G401 (cell line): ENCODE measurements around the gene PMEL. TPM values are rescaled to one million over a fixed set of nuclear protein-coding genes. Genes with fewer than 3 reads are reported as not detected.
"Not testable (repeated sequence)": the region's sequence is repeated elsewhere in the genome, so short reads cannot be mapped to it uniquely, and the experiment has no call there.

Experiments used
- DNase-seq: peaks from one replicate; pipeline ENCODE4 v3.0.0-alpha.2; 2015; ENCODE audit warnings: low spot score
- in situ Hi-C: cut with HindIII; loops from 2 replicates; pipeline ENCODE4 v1.10.0; 2016; ENCODE audit warnings: low sequenced_read_pairs, mixed read lengths
- total RNA-seq: library from RNA; depleted of rRNA; stranded (reverse); fragments of >200 nt; shearing (Covaris generic); gene quantifications from 2 replicates; pipeline ENCODE4 v1.2.3, GENCODE V29; 2014; rRNA removed

PMEL gene
- total RNA-seq, 1 experiment from 2014 or later: 27.9 TPM

GRCh38 chr12:55927588-55928502 is 38.0 kb downstream of the PMEL start, which contains the start of gene PYM1:
Gene PYM1 (minus strand): TSS chr12:55927894. CDS start chr12:55927761, 133 bp downstream.
- in situ Hi-C loops: no loop called here

GRCh38 chr12:55926738-55927587 is 38.9 kb downstream of the PMEL start:
- in situ Hi-C loops: no loop called here
- DNase-seq: peak; percentile 93

More at GRCh38 chr12:55927588-55928502, 38.0 kb downstream of the PMEL start, which contains the start of gene PYM1:
- peak; percentile 86 for DNase-seq

- in situ Hi-C loops: no loop called here
- peak; percentile 27 for DNase-seq
Observed at GRCh38 chr12:55925870-55926737, 39.7 kb downstream of the PMEL start.

- no peak for DNase-seq
- in situ Hi-C loops: no loop called here
Observed at GRCh38 chr12:55925371-55925770, 40.5 kb downstream of the PMEL start.

- DNase-seq, in situ Hi-C loops: not testable (repeated sequence)
Observed at GRCh38 chr12:55923648-55924047, 42.2 kb downstream of the PMEL start.

GRCh38 chr12:55922126-55922525 is 43.7 kb downstream of the PMEL start:
- no peak for DNase-seq
- in situ Hi-C loops: no loop called here

GRCh38 chr12:55919032-55919431 is 46.8 kb downstream of the PMEL start:
- in situ Hi-C loops, DNase-seq: not testable (repeated sequence)

- in situ Hi-C loops: no loop called here
- DNase-seq: no peak
Observed at GRCh38 chr12:55915482-55915859, 50.4 kb downstream of the PMEL start.

GRCh38 chr12:55912908-55913307 is 52.9 kb downstream of the PMEL start:
- DNase-seq: no peak
- in situ Hi-C loops: no loop called here

- in situ Hi-C loops: no loop called here
- DNase-seq: no peak
Observed at GRCh38 chr12:55909513-55909884, 56.3 kb downstream of the PMEL start.

GRCh38 chr12:55908726-55909512 is 56.9 kb downstream of the PMEL start:
- in situ Hi-C loops: no loop called here
- no peak for DNase-seq

- DNase-seq: no peak
- in situ Hi-C loops: no loop called here
Observed at GRCh38 chr12:55906056-55906455, 59.8 kb downstream of the PMEL start.

Other genes with a start within 250 kb of the PMEL start
- 60.2 and 73.7 TPM in 2 replicates for gene BLOC1S1, start 250.0 kb downstream of the PMEL start, total RNA-seq
- gene RDH5, start 245.6 kb downstream of the PMEL start, total RNA-seq: 2.5 and 4.3 TPM in 2 replicates
- gene CD63, start 237.0 kb downstream of the PMEL start, total RNA-seq: 897 and 1,131 TPM in 2 replicates
- 16.2 and 29.2 TPM in 2 replicates for gene GDF11, start 222.9 kb downstream of the PMEL start, total RNA-seq
- 248 and 272 TPM in 2 replicates for gene SARNP, start 148.3 kb downstream of the PMEL start, total RNA-seq
- 27.8 and 51.5 TPM in 2 replicates for gene ORMDL2, start 148.0 kb downstream of the PMEL start, total RNA-seq
- gene DNAJC14, start 136.5 kb downstream of the PMEL start, total RNA-seq: 17.3 and 33.2 TPM in 2 replicates
- 0.98 and 1.8 TPM in 2 replicates for gene MMP19, start 123.1 kb downstream of the PMEL start, total RNA-seq
- 93.9 and 119 TPM in 2 replicates for gene PYM1, start 38.1 kb downstream of the PMEL start, total RNA-seq
- 3.6 and 9.7 TPM in 2 replicates for gene DGKA, start 34.9 kb downstream of the PMEL start, total RNA-seq
- gene CDK2, start 788 bp upstream of the PMEL start, total RNA-seq: 44.7 and 52.3 TPM in 2 replicates
- 16.9 and 22.1 TPM in 2 replicates for gene RAB5B, start 8.0 kb upstream of the PMEL start, total RNA-seq
- 39.8 and 50.2 TPM in 2 replicates for gene SUOX, start 31.2 kb upstream of the PMEL start, total RNA-seq
- gene IKZF4, start 55.0 kb upstream of the PMEL start, total RNA-seq: 0.54 and 4.4 TPM in 2 replicates
- 1,383 and 1,581 TPM in 2 replicates for gene RPS26, start 75.9 kb upstream of the PMEL start, total RNA-seq
- 4.3 and 17.4 TPM in 2 replicates for gene ERBB3, start 114.1 kb upstream of the PMEL start, total RNA-seq
- 357 and 451 TPM in 2 replicates for gene PA2G4, start 138.5 kb upstream of the PMEL start, total RNA-seq
- gene RPL41, start 150.6 kb upstream of the PMEL start, total RNA-seq: 3,225 and 5,126 TPM in 2 replicates
- 2.9 and 3.3 TPM in 2 replicates for gene ZC3H10, start 152.2 kb upstream of the PMEL start, total RNA-seq
- 108 and 114 TPM in 2 replicates for gene ESYT1, start 162.2 kb upstream of the PMEL start, total RNA-seq
- 115 and 166 TPM in 2 replicates for gene MYL6B, start 186.5 kb upstream of the PMEL start, total RNA-seq
- 1,669 and 1,953 TPM in 2 replicates for gene MYL6, start 192.3 kb upstream of the PMEL start, total RNA-seq
- gene SMARCC2, start 223.4 kb upstream of the PMEL start, total RNA-seq: 10.5 and 18.4 TPM in 2 replicates